Testis (tissue), 5 donors: Measurements from ENCODE around the gene TUFT1. TPM values are rescaled to one million over a fixed set of nuclear protein-coding genes. Genes with fewer than 3 reads are reported as not detected.
A peak's percentile ranks its signal among the peaks of the same experiment; 100 is the strongest.

Experiments
- DNase-seq: peaks from one replicate; pipeline ENCODE4 v3.0.0-alpha.2; 2019
- H3K27ac ChIP-seq, 2 donors: fragments of 200-600 bp; sonication (generic); one replicate each; pipeline ENCODE4 v1.5.1; 2019
- H3K27me3 ChIP-seq: fragments of 200-600 bp; sonication (generic); one replicate; pipeline ENCODE4 v1.5.1; 2019
- H3K36me3 ChIP-seq: fragments of 200-600 bp; sonication (generic); one replicate; pipeline ENCODE4 v1.5.1; 2017; ENCODE audit warnings: low read depth; ENCODE audit errors: missing control alignments
- H3K4me1 ChIP-seq: fragments of 200-600 bp; sonication (generic); one replicate; pipeline ENCODE4 v1.5.1; 2019
- H3K4me3 ChIP-seq, 2 donors: fragments of 200-600 bp; sonication (generic); one replicate each; pipeline ENCODE4 v1.5.1; 2017 to 2019
- H3K9me3 ChIP-seq: fragments of 200-600 bp; sonication (generic); one replicate; pipeline ENCODE4 v1.5.1; 2017
- POLR2A ChIP-seq: fragments of 450-650 bp; IDR thresholded peaks from one replicate; pipeline ENCODE4 v1.6.1; 2017; ENCODE audit warnings: antibody characterized with exemption, mild to moderate bottlenecking, moderate library complexity
- WGBS, 2 donors: methylation state at CpG; one replicate each; pipeline ENCODE4 v1.1.5; 2018; 5-methylcytosine and 5-hydroxymethylcytosine counted together
- intact Hi-C: fragments of 100-400 bp; cut with DNase I; formaldehyde crosslinking; loops from one replicate; pipeline ENCODE4 v1.15.1; 2023; ENCODE audit warnings: low total_unique reads
- long read RNA-seq, 2 donors: transcript quantifications; one replicate each; lab custom pipeline, GENCODE V29; 2026
- polyA plus RNA-seq: library from polyadenylated mRNA; stranded (reverse); fragments of 350-450 nt; fragmentation: Illumina TruSeq; extraction: RNeasy Lipid Tissue Mini Kit (QIAGEN cat#74804); gene quantifications from one replicate; pipeline ENCODE4 v1.2.3, GENCODE V29; 2014; ENCODE audit warnings: low read depth, low replicate concordance; ENCODE audit not compliant: insufficient read depth
- total RNA-seq, 2 donors: library from RNA; depleted of rRNA; stranded (reverse); fragments of >200 nt; gene quantifications; one replicate each; pipeline ENCODE4 v1.2.3, GENCODE V29; 2016
- TF ChIP-seq, protein P1 (sequence below), 3 experiments: fragments of 450-650 bp in 2 of 3; fragments of 200-600 bp in 1 of 3; sonication (generic) in 1 of 3; IDR thresholded peaks; one replicate each; pipeline ENCODE4 v1.5.1; 2016 to 2019; ENCODE audit warnings: antibody characterized with exemption in 3 of 3, mild to moderate bottlenecking in 2 of 3, moderate library complexity in 1 of 3

The TUFT1 gene
- total RNA-seq: 10 to 100 TPM; 16.5 to 19.3 TPM
- polyA plus RNA-seq: 9.7 TPM
- long read RNA-seq, donor 1, partial matches to known transcripts: 0 of 2 reads
- long read RNA-seq, donor 1, other reads (novel, unspliced or antisense): 0 of 2 reads
- long read RNA-seq, donor 2, partial matches to known transcripts: 0 of 3 reads
- long read RNA-seq, donor 2, other reads (novel, unspliced or antisense): 0 of 3 reads

GRCh38 chr1:151540021-151540981 is at the start of gene TUFT1:
TUFT1 (plus strand) TSS chr1:151540309; CDS start chr1:151540367, 58 bp downstream.
- 0 to 1% methylated on average over 55 to 68 of the region's 70 CpGs for WGBS, 2 donors
- peak within 1 kb of the TSS in 1 of 2 donors; percentile 68 for H3K27ac ChIP-seq
- H3K36me3 ChIP-seq: no peaks in the 10 kb centered on the region
- H3K4me1 ChIP-seq: peaks cover 13% of the 10 kb centered on the region
- no peaks in the 10 kb centered on the region for H3K9me3 ChIP-seq
- peak; percentile 92 for TF ChIP-seq POLR2A
- TF ChIP-seq, protein P1, sequence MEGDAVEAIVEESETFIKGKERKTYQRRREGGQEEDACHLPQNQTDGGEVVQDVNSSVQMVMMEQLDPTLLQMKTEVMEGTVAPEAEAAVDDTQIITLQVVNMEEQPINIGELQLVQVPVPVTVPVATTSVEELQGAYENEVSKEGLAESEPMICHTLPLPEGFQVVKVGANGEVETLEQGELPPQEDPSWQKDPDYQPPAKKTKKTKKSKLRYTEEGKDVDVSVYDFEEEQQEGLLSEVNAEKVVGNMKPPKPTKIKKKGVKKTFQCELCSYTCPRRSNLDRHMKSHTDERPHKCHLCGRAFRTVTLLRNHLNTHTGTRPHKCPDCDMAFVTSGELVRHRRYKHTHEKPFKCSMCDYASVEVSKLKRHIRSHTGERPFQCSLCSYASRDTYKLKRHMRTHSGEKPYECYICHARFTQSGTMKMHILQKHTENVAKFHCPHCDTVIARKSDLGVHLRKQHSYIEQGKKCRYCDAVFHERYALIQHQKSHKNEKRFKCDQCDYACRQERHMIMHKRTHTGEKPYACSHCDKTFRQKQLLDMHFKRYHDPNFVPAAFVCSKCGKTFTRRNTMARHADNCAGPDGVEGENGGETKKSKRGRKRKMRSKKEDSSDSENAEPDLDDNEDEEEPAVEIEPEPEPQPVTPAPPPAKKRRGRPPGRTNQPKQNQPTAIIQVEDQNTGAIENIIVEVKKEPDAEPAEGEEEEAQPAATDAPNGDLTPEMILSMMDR (IDR thresholded peaks at IDR 0.05): no peak
- DNase-seq: peak; percentile 97
- H3K4me3 ChIP-seq: peak within 1 kb of the TSS; percentile 73 to 85
- intact Hi-C loops: no loop called here
- no peaks in the 10 kb centered on the region for H3K27me3 ChIP-seq

DNA sequence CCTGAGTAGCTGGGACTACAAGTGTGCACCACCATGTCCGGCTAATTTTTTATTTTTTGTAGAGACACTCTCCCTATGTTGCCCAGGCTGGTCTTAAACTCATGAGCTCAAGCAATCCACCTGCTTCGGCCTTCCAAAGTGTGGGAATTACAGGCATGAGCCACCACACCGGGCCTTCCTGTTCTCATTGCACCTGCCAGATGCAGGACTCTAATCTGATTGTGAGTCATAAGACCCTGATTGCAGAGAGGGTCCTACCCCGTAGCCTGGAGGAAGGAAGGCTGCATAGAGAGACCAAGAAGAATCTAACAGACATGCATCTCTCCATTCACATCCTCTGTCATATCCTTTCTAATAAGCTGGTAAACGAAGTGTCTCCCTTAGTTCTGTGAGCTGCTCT is 48.5 kb upstream of the TUFT1 start:
- Histone ChIP-seq H3K9me3 (no peaks in the 10 kb centered on the region), H3K27ac (no peak overlapping the region), H3K27me3 (no peaks in the 10 kb centered on the region), H3K4me3 (no peak overlapping the region), H3K4me1 (peaks cover 6% of the 10 kb centered on the region), H3K36me3 (no peaks in the 10 kb centered on the region)
- no peak for DNase-seq
- intact Hi-C loops: no loop called here
- TF ChIP-seq, protein P1 (IDR thresholded peaks at IDR 0.05): no peak
- TF ChIP-seq POLR2A: no peak
- WGBS, 2 donors: 87 to 89% methylated on average over 4 to 5 of the region's 5 CpGs

DNA sequence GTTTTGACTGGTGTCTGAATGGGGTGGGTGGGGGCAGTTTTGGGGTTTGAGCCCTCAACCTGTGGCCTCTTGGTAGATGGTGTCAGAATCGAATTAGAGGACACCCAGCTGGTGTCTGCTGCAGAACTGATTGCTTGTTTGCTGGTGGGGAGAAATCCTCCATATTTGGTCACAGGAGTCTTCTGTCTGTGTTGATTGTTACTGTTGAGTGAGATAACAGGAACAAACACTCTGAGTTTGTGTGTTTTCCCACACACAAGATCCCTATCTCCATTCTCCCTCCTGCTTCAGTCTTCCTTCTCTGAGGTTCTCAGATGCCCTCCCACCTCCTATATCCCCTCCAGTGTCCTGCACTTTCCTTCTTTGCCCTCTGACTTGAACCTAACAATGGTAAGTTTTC is 48.0 kb upstream of the TUFT1 start:
- Histone ChIP-seq H3K4me1 (peaks cover 6% of the 10 kb centered on the region), H3K36me3 (no peaks in the 10 kb centered on the region), H3K4me3 (no peak overlapping the region), H3K9me3 (no peaks in the 10 kb centered on the region), H3K27me3 (no peaks in the 10 kb centered on the region), H3K27ac (no peak overlapping the region)
- no peak for DNase-seq
- 78 to 87% methylated on average over 1 of the region's 1 CpG for WGBS, 2 donors
- TF ChIP-seq POLR2A: no peak
- TF ChIP-seq, protein P1 (IDR thresholded peaks at IDR 0.05): no peak
- intact Hi-C loops: no loop called here

DNA sequence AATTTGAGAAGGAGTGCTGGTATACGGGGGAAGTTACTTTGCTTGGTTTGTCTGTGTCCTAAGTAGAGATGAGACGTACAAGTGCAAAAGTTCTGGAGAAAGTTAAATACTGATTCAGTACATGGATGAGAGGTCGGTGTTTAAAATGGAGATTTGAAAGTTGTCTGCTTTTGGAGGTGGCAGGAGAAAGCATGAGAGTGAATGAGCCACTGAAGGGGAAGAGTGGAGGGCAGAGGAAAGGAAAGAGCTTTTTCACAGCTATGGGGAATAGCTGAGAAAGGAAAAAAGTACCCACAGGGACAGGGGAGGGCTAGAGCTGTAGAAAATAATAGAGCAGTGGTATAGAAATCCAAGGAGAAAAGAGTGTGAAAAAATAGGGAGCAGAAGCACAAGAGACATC is 47.1 kb upstream of the TUFT1 start:
- no peak for DNase-seq
- H3K4me3 ChIP-seq: no peak overlapping the region
- TF ChIP-seq, protein P1 (IDR thresholded peaks at IDR 0.05): no peak
- no peak for TF ChIP-seq POLR2A
- 95 to 96% methylated on average over 3 of the region's 3 CpGs for WGBS, 2 donors
- H3K36me3 ChIP-seq: no peaks in the 10 kb centered on the region
- H3K9me3 ChIP-seq: no peaks in the 10 kb centered on the region
- peaks cover 6% of the 10 kb centered on the region for H3K4me1 ChIP-seq
- H3K27ac ChIP-seq: no peak overlapping the region
- H3K27me3 ChIP-seq: no peaks in the 10 kb centered on the region
- intact Hi-C loops: no loop called here
